Stomach (tissue), 4 donors: ENCODE measurements around the gene TFAP2C.

Source experiments
- POLR2A ChIP-seq, 4 donors: fragments of 450-650 bp; IDR thresholded peaks; one replicate each; pipeline ENCODE4 v1.6.1; 2016; ENCODE audit warnings: antibody characterized with exemption in 4 of 4, control low read depth in 2 of 4, mild to moderate bottlenecking in 1 of 4, moderate library complexity in 1 of 4
- POLR2AphosphoS5 ChIP-seq, 3 donors: sonication (generic); formaldehyde crosslinking; IDR thresholded peaks; one replicate each; pipeline ENCODE4 v1.6.1; 2016; ENCODE audit warnings: antibody characterized with exemption in 3 of 3
- TF ChIP-seq, protein P1 (sequence below), 7 experiments: fragments of 450-650 bp in 4 of 7; fragments of 200-600 bp in 3 of 7; sonication (generic) in 3 of 7; IDR thresholded peaks; one replicate each; pipeline ENCODE4 v1.5.1; 2016 to 2019; ENCODE audit warnings: antibody characterized with exemption in 7 of 7, control low read depth in 2 of 7, mild to moderate bottlenecking in 1 of 7

- TF ChIP-seq, protein P1, sequence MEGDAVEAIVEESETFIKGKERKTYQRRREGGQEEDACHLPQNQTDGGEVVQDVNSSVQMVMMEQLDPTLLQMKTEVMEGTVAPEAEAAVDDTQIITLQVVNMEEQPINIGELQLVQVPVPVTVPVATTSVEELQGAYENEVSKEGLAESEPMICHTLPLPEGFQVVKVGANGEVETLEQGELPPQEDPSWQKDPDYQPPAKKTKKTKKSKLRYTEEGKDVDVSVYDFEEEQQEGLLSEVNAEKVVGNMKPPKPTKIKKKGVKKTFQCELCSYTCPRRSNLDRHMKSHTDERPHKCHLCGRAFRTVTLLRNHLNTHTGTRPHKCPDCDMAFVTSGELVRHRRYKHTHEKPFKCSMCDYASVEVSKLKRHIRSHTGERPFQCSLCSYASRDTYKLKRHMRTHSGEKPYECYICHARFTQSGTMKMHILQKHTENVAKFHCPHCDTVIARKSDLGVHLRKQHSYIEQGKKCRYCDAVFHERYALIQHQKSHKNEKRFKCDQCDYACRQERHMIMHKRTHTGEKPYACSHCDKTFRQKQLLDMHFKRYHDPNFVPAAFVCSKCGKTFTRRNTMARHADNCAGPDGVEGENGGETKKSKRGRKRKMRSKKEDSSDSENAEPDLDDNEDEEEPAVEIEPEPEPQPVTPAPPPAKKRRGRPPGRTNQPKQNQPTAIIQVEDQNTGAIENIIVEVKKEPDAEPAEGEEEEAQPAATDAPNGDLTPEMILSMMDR (IDR thresholded peaks at IDR 0.05), result no peak
- TF ChIP-seq POLR2A (IDR thresholded peaks at IDR 0.05) (no peak), POLR2AphosphoS5 (IDR thresholded peaks at IDR 0.05) (no peak)
These were observed 2.6 kb upstream of the TFAP2C start for GRCh38 chr20:56626367-56627121.
